Suprapubic skin (tissue), 4 donors: ENCODE measurements around the gene HNRNPM. TPM values are rescaled to one million over a fixed set of nuclear protein-coding genes. Genes with fewer than 3 reads are reported as not detected.

ENCODE experiments used
- DNase-seq, 2 donors: peaks; one replicate each; pipeline ENCODE4 v3.0.0-alpha.2; 2019; ENCODE audit warnings: low spot score in 2 of 2
- H3K27ac ChIP-seq: fragments of 200-600 bp; sonication (generic); one replicate; pipeline ENCODE4 v1.5.1; 2019
- H3K27me3 ChIP-seq: fragments of 200-600 bp; sonication (generic); one replicate; pipeline ENCODE4 v1.5.1; 2019
- H3K36me3 ChIP-seq: fragments of 200-600 bp; sonication (generic); one replicate; pipeline ENCODE4 v1.5.1; 2019
- H3K4me1 ChIP-seq: fragments of 200-600 bp; sonication (generic); one replicate; pipeline ENCODE4 v1.5.1; 2019
- H3K4me3 ChIP-seq: fragments of 200-600 bp; sonication (generic); one replicate; pipeline ENCODE4 v1.5.1; 2019; ENCODE audit warnings: mild to moderate bottlenecking
- H3K9me3 ChIP-seq: fragments of 200-600 bp; sonication (generic); one replicate; pipeline ENCODE4 v1.5.1; 2019
- CTCF ChIP-seq, 2 donors: fragments of 200-600 bp in 1 of 2; fragments of 450-650 bp in 1 of 2; sonication (generic) in 1 of 2; IDR thresholded peaks; one replicate each; pipeline ENCODE4 v1.5.1; 2016 to 2019; ENCODE audit warnings: antibody characterized with exemption in 2 of 2, mild to moderate bottlenecking in 1 of 2, moderate library complexity in 1 of 2
- EP300 ChIP-seq: sonication (generic); formaldehyde crosslinking; IDR thresholded peaks from one replicate; pipeline ENCODE4 v1.6.1; 2017; ENCODE audit warnings: antibody characterized with exemption
- POLR2A ChIP-seq, 2 donors: fragments of 450-650 bp; IDR thresholded peaks; one replicate each; pipeline ENCODE4 v1.6.1; 2017; ENCODE audit warnings: antibody characterized with exemption in 2 of 2, mild to moderate bottlenecking in 2 of 2, moderate library complexity in 2 of 2
- POLR2AphosphoS5 ChIP-seq, 3 donors: sonication (generic); formaldehyde crosslinking; IDR thresholded peaks; one replicate each; pipeline ENCODE4 v1.6.1; 2017; ENCODE audit warnings: antibody characterized with exemption in 3 of 3
- WGBS: methylation state at CpG from one replicate; pipeline ENCODE4 v1.1.5; 2018; 5-methylcytosine and 5-hydroxymethylcytosine counted together
- total RNA-seq, 4 donors: library from RNA; depleted of rRNA; stranded (reverse); fragments of >200 nt; gene quantifications; one replicate each; pipeline ENCODE4 v1.1.0, GENCODE V29; 2016

The HNRNPM gene
- total RNA-seq, 4 donors from 2014 or later, result 85.5 to 128 (median 121) TPM

- peaks cover 9% of the 10 kb centered on the region for H3K4me1 ChIP-seq
- 75% methylated on average over 7 of the region's 7 CpGs for WGBS
- no peak overlapping the region for H3K27ac ChIP-seq
- DNase-seq, result no peak
- no peak for TF ChIP-seq POLR2A (IDR thresholded peaks at IDR 0.05)
- TF ChIP-seq CTCF (IDR thresholded peaks at IDR 0.05), result no peak
- TF ChIP-seq POLR2AphosphoS5 (IDR thresholded peaks at IDR 0.05), result no peak
- no peak for TF ChIP-seq EP300
- H3K27me3 ChIP-seq, result no peaks in the 10 kb centered on the region
- no peaks in the 10 kb centered on the region for H3K9me3 ChIP-seq
- no peaks in the 10 kb centered on the region for H3K36me3 ChIP-seq
- H3K4me3 ChIP-seq, result no peak overlapping the region
These were observed 55.4 kb downstream of the HNRNPM start for GRCh38 chr19:8500158-8500557.

- H3K9me3 ChIP-seq, result no peaks in the 10 kb centered on the region
- peaks cover 20% of the 10 kb centered on the region for H3K4me1 ChIP-seq
- H3K27ac ChIP-seq, result no peak overlapping the region
- no peaks in the 10 kb centered on the region for H3K36me3 ChIP-seq
- H3K27me3 ChIP-seq, result no peaks in the 10 kb centered on the region
- no peak for DNase-seq
- 88% methylated on average over 6 of the region's 6 CpGs for WGBS
- H3K4me3 ChIP-seq, result no peak overlapping the region
- TF ChIP-seq POLR2A (IDR thresholded peaks at IDR 0.05) (no peak), POLR2AphosphoS5 (IDR thresholded peaks at IDR 0.05) (no peak), CTCF (IDR thresholded peaks at IDR 0.05) (no peak)
These were observed 56.7 kb downstream of the HNRNPM start for GRCh38 chr19:8501516-8501915.

GRCh38 chr19:8501981-8502380, 57.2 kb downstream of the HNRNPM start:
- H3K27ac ChIP-seq, result no peak overlapping the region
- 87% methylated on average over 4 of the region's 14 CpGs for WGBS
- DNase-seq, result no peak
- H3K36me3 ChIP-seq, result no peaks in the 10 kb centered on the region
- H3K9me3 ChIP-seq, result no peaks in the 10 kb centered on the region
- TF ChIP-seq EP300 (no peak), CTCF (IDR thresholded peaks at IDR 0.05) (no peak), POLR2A (IDR thresholded peaks at IDR 0.05) (no peak), POLR2AphosphoS5 (IDR thresholded peaks at IDR 0.05) (no peak)
- no peaks in the 10 kb centered on the region for H3K27me3 ChIP-seq
- H3K4me3 ChIP-seq, result no peak overlapping the region
- peaks cover 23% of the 10 kb centered on the region for H3K4me1 ChIP-seq

GRCh38 chr19:8503510-8503909, 58.7 kb downstream of the HNRNPM start:
- Histone ChIP-seq H3K27ac (no peak overlapping the region), H3K4me1 (peaks cover 23% of the 10 kb centered on the region), H3K36me3 (peaks cover 2% of the 10 kb centered on the region), H3K4me3 (no peak overlapping the region), H3K27me3 (no peaks in the 10 kb centered on the region), H3K9me3 (no peaks in the 10 kb centered on the region)
- TF ChIP-seq POLR2A (IDR thresholded peaks at IDR 0.05), result no peak
- TF ChIP-seq CTCF (IDR thresholded peaks at IDR 0.05), result no peak
- TF ChIP-seq POLR2AphosphoS5 (IDR thresholded peaks at IDR 0.05), result no peak
- TF ChIP-seq EP300, result no peak
- no peak for DNase-seq
- WGBS, result 93% methylated on average over 3 of the region's 7 CpGs

GRCh38 chr19:8504171-8504570, 59.4 kb downstream of the HNRNPM start:
- TF ChIP-seq CTCF (IDR thresholded peaks at IDR 0.05), result no peak
- TF ChIP-seq POLR2A (IDR thresholded peaks at IDR 0.05), result no peak
- no peak for TF ChIP-seq POLR2AphosphoS5 (IDR thresholded peaks at IDR 0.05)
- TF ChIP-seq EP300, result no peak
- Histone ChIP-seq H3K9me3 (no peaks in the 10 kb centered on the region), H3K4me3 (no peak overlapping the region), H3K4me1 (peaks cover 23% of the 10 kb centered on the region), H3K27me3 (no peaks in the 10 kb centered on the region), H3K27ac (no peak overlapping the region), H3K36me3 (peaks cover 3% of the 10 kb centered on the region)
- WGBS, result 82% methylated on average over 7 of the region's 7 CpGs
- DNase-seq, result no peak
